GM18517 (cell line): ENCODE results near the gene C19orf67.

ENCODE experiments used
- ATAC-seq: cut with Tn5 transposase; IDR thresholded peaks from one replicate; pipeline ENCODE4 v1.9.1; 2021; ENCODE audit warnings: mild to moderate bottlenecking, moderate library complexity; ENCODE audit not compliant: unreplicated experiment

The C19orf67 gene

DNA sequence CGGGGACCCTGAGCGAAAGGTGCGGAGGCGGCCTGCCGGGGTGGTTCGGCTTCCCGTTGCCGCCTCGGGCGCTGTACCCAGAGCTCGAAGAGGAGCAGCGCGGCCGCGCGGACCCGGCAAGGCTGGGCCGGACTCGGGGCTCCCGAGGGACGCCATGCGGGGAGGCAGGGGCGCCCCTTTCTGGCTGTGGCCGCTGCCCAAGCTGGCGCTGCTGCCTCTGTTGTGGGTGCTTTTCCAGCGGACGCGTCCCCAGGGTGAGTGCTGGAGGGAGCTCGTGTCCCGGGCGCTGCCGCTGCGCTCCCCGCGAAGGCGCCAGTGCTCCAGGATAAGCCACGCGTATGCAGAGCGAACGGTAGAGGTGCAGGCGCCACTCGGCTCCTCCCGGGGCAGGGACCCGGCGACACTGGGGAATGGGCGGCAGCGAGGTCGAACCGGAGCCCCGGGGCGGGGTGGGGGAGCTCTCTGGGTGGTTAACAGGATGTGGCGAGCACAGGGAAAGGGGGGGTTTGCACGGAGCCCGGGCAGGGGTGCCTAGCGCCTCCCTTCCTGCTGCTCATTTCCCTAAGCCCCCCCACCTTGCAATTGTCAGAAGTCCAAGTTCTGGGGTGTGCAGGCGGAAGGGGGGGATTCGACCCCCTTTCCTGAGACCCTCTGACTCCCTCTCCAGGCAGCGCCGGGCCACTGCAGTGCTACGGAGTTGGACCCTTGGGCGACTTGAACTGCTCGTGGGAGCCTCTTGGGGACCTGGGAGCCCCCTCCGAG, 53.7 kb downstream of the C19orf67 start, which contains the start of gene IL27RA:
TSS of gene IL27RA (plus strand) at position 44 of the 762 bp plus-strand sequence. CDS start at position 155, 111 bp downstream.
- ATAC-seq, result no peak
